ENCODE results near the gene SMIM31. TPM values are rescaled to one million over a fixed set of nuclear protein-coding genes. Genes with fewer than 3 reads are reported as not detected.

Gene SMIM31
- total RNA-seq, 2 donors from 2014 or later = 0.78 to 2.6 TPM

DNA sequence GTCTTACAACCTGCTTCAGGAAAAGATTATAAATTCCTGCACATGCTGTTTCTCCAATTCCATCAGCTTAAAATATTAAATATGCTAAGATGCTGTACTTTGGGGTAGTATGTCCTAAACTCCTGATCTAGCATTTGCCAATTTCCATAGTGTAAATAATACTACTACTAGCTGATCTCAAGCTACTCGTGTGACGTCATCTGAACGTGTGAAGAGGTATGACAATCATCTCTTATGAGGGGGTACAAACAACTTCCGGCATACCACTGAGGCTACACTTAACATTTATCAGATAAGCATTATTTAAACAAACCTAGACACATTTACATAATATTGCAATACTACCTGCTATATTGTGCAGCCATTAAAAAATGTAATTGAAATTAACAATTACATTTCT lies 70.7 kb downstream of the SMIM31 start:
- WGBS, 2 donors = 44 to 58% methylated on average over 4 of the region's 4 CpGs
- no peak for DNase-seq
- ATAC-seq = no peak

GRCh38 chr4:164828955-164829354 lies 75.0 kb downstream of the SMIM31 start:
- intact Hi-C loops (cut with DNase I) = no loop called here
- ATAC-seq = no peak
- WGBS, 2 donors = 67 to 71% methylated on average over 3 of the region's 3 CpGs
- Histone ChIP-seq H3K4me1 (no peaks in the 10 kb centered on the region), H3K9me3 (no peaks in the 10 kb centered on the region), H3K27ac (no peak overlapping the region), H3K4me3 (no peak overlapping the region), H3K36me3 (replicated peaks in 1 of 2; ENCODE audit: insufficient read depth in 1 of 2, low read depth in 2 of 2) (no peaks in the 10 kb centered on the region), H3K27me3 (no peaks in the 10 kb centered on the region)
- TF ChIP-seq POLR2A (IDR thresholded peaks at IDR 0.05) = no peak
- TF ChIP-seq, protein P1, sequence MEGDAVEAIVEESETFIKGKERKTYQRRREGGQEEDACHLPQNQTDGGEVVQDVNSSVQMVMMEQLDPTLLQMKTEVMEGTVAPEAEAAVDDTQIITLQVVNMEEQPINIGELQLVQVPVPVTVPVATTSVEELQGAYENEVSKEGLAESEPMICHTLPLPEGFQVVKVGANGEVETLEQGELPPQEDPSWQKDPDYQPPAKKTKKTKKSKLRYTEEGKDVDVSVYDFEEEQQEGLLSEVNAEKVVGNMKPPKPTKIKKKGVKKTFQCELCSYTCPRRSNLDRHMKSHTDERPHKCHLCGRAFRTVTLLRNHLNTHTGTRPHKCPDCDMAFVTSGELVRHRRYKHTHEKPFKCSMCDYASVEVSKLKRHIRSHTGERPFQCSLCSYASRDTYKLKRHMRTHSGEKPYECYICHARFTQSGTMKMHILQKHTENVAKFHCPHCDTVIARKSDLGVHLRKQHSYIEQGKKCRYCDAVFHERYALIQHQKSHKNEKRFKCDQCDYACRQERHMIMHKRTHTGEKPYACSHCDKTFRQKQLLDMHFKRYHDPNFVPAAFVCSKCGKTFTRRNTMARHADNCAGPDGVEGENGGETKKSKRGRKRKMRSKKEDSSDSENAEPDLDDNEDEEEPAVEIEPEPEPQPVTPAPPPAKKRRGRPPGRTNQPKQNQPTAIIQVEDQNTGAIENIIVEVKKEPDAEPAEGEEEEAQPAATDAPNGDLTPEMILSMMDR (IDR thresholded peaks at IDR 0.05) = no peak
- DNase-seq = no peak

More for the DNA sequence above, 70.7 kb downstream of the SMIM31 start:
- Histone ChIP-seq H3K9me3 (no peaks in the 10 kb centered on the region), H3K36me3 (replicated peaks in 1 of 2; ENCODE audit: insufficient read depth in 1 of 2, low read depth in 2 of 2) (no peaks in the 10 kb centered on the region), H3K27me3 (no peaks in the 10 kb centered on the region), H3K4me1 (no peaks in the 10 kb centered on the region), H3K4me3 (no peak overlapping the region), H3K27ac (no peak overlapping the region)
- intact Hi-C loops (cut with DNase I) = no loop called here
- TF ChIP-seq, protein P1 (IDR thresholded peaks at IDR 0.05) = no peak

DNA sequence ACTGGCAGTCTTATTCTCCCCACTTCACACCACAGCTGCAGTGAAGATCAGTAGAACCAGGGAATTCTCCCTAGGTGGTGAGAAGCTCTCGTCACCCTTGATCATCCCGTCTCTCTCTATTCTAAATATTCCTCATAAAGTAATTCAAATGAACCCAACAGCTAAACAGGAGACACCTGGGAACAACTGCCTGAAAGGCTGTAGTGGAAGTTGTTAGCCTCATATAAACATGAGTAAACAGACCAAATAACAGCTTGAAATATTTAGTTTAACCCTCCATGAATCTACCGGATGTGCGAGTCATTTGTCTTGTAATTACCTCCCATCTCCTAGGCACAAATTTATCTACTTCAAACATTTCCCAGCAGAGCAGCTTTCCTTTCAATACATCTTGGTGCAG lies 92.6 kb downstream of the SMIM31 start:
- ATAC-seq = no peak
- H3K4me3 ChIP-seq = no peak overlapping the region
- WGBS, 2 donors = 45 to 50% methylated on average over 4 of the region's 4 CpGs
- H3K9me3 ChIP-seq = no peaks in the 10 kb centered on the region
- no peaks in the 10 kb centered on the region for H3K27me3 ChIP-seq
- TF ChIP-seq, protein P1 (IDR thresholded peaks at IDR 0.05) = no peak
- H3K36me3 ChIP-seq (replicated peaks in 1 of 2; ENCODE audit: insufficient read depth in 1 of 2, low read depth in 2 of 2) = no peaks in the 10 kb centered on the region
- intact Hi-C loops (cut with DNase I) = no loop called here
- no peak overlapping the region for H3K27ac ChIP-seq
- no peaks in the 10 kb centered on the region for H3K4me1 ChIP-seq
- no peak for DNase-seq

- WGBS, 2 donors = 33 to 40% methylated on average over 3 of the region's 3 CpGs
- intact Hi-C loops (cut with DNase I) = no loop called here
- ATAC-seq = no peak
- no peak for DNase-seq
- Histone ChIP-seq H3K4me3 (no peak overlapping the region), H3K9me3 (no peaks in the 10 kb centered on the region), H3K4me1 (no peaks in the 10 kb centered on the region), H3K36me3 (replicated peaks in 1 of 2; ENCODE audit: insufficient read depth in 1 of 2, low read depth in 2 of 2) (no peaks in the 10 kb centered on the region), H3K27me3 (no peaks in the 10 kb centered on the region), H3K27ac (no peak overlapping the region)
- TF ChIP-seq POLR2A (IDR thresholded peaks at IDR 0.05) = no peak
- TF ChIP-seq, protein P1 (IDR thresholded peaks at IDR 0.05) = no peak
Observed at GRCh38 chr4:164847016-164847415, 93.1 kb downstream of the SMIM31 start.

GRCh38 chr4:164847967-164848649 lies 94.2 kb downstream of the SMIM31 start:
- Histone ChIP-seq H3K4me1 (no peaks in the 10 kb centered on the region), H3K27me3 (no peaks in the 10 kb centered on the region), H3K27ac (no peak overlapping the region), H3K9me3 (no peaks in the 10 kb centered on the region), H3K36me3 (replicated peaks in 1 of 2; ENCODE audit: insufficient read depth in 1 of 2, low read depth in 2 of 2) (no peaks in the 10 kb centered on the region), H3K4me3 (no peak overlapping the region)
- WGBS, 2 donors = 33 to 53% methylated on average over 2 of the region's 2 CpGs
- intact Hi-C loops (cut with DNase I) = no loop called here
- DNase-seq (no peak), ATAC-seq (no peak)
- TF ChIP-seq POLR2A (IDR thresholded peaks at IDR 0.05) = no peak
- TF ChIP-seq, protein P1 (IDR thresholded peaks at IDR 0.05) = no peak
